ENCODE measurements around the gene TLE4.

Gene TLE4

GRCh38 chr9:79577969-79578723, 6.4 kb downstream of the TLE4 start:
- no peak for TF ChIP-seq CTCF (conservative IDR thresholded peaks at IDR 0.05; ENCODE audit: low read depth, low read length)
- DNase-seq (ENCODE audit: low read depth) = peak; percentile 55
- H3K4me3 ChIP-seq (ENCODE audit: low read depth, low read length) = no peak overlapping the region

- no peak overlapping the region for H3K4me3 ChIP-seq (ENCODE audit: low read depth, low read length)
- DNase-seq (ENCODE audit: low read depth) = no peak
- no peak for TF ChIP-seq CTCF (conservative IDR thresholded peaks at IDR 0.05; ENCODE audit: low read depth, low read length)
Observed at GRCh38 chr9:79578891-79579290, 7.1 kb downstream of the TLE4 start.

DNA sequence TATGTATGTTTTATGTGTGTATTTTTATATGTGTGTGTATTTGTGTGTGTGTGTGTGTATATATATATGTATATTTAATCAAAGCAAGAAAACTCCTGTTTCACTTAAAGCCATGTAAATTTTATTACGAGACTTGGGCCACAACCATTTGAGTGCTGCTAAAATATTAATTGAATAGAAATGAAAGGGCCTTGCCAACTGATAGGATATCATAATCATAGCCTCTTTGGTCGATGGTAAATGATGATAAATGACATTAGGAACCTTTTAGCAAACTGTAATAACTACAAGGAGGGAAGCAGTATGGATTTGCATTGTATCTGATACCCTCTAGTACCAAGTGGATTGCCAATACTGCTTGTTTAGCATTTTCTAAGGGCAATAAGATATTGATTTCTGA, 7.9 kb downstream of the TLE4 start:
- TF ChIP-seq CTCF (conservative IDR thresholded peaks at IDR 0.05; ENCODE audit: low read depth, low read length) = no peak
- DNase-seq (ENCODE audit: low read depth) = no peak
- no peak overlapping the region for H3K4me3 ChIP-seq (ENCODE audit: low read depth, low read length)

DNA sequence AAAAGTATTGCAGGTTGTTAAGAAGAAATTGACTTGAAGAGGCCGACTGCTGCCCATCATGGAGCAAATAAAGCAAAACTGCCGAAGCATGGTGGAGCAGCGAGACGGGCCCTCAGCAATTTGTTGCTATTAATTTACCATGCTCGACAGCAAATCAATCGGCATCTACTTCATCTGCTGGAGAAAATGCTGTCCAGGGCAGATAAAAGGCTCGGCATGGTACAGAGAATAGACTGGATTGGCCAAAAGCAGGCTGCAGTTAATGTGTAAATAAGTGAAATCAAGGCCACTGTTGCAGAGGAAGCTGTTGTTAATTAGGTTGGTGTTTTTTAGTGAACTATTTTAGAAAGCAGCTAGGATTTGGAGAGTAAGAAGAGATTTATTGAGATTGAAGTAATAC, 8.3 kb downstream of the TLE4 start:
- H3K4me3 ChIP-seq (ENCODE audit: low read depth, low read length) = no peak overlapping the region
- no peak for DNase-seq (ENCODE audit: low read depth)
- no peak for TF ChIP-seq CTCF (conservative IDR thresholded peaks at IDR 0.05; ENCODE audit: low read depth, low read length)

GRCh38 chr9:79581388-79581787, 9.6 kb downstream of the TLE4 start:
- TF ChIP-seq CTCF (conservative IDR thresholded peaks at IDR 0.05; ENCODE audit: low read depth, low read length) = no peak
- H3K4me3 ChIP-seq (ENCODE audit: low read depth, low read length) = no peak overlapping the region
- DNase-seq (ENCODE audit: low read depth) = peak; percentile 83

GRCh38 chr9:79581794-79582193, 10.0 kb downstream of the TLE4 start:
- peak; percentile 28 for TF ChIP-seq CTCF (conservative IDR thresholded peaks at IDR 0.05; ENCODE audit: low read depth, low read length)
- peak; percentile 93 for DNase-seq (ENCODE audit: low read depth)
- H3K4me3 ChIP-seq (ENCODE audit: low read depth, low read length) = peak overlapping the region; percentile 9

Measured in choroid plexus epithelial cell (primary cell).